HepG2 (cell line): ENCODE results near the gene ZFP62. TPM values are rescaled to one million over a fixed set of nuclear protein-coding genes. Genes with fewer than 3 reads are reported as not detected.

Experiments used
- ATAC-seq: fragments of 200-7000 bp; cut with Tn5 transposase; 3 replicates; pipeline ENCODE4 v1.9.1; 2020; ENCODE audit warnings: mild to moderate bottlenecking, moderate library complexity
- BruUV-seq: library from RNA; stranded (reverse); fragments of 400-500 nt; replicated peaks from 2 replicates; lab custom pipeline; 2021; lab: Mats Ljungman, UMichigan
- CTCF ChIA-PET: fragments of 300-600 bp; formaldehyde crosslinking; extraction: SDS; loops from one replicate; lab custom pipeline; 2021; ENCODE audit warnings: low total read pairs, inconsistent platforms, low intra/inter-chr PET ratio; lab: Yijun Ruan, JAX
- POLR2A ChIA-PET: fragments of 350-600 bp; sonication (Branson Sonifier 250); formaldehyde crosslinking; loops from one replicate; lab custom pipeline; 2020; ENCODE audit warnings: antibody characterized with exemption, inconsistent platforms; lab: Yijun Ruan, JAX
- DNase-seq: peaks from one replicate; pipeline ENCODE4 v3.0.0-alpha.2; 2015; ENCODE audit warnings: low spot score
- FAIRE-seq: peaks from 3 replicates; lab custom pipeline; 2011; peaks lifted over from hg19 to GRCh38; lab: Jason Lieb, UNC
- H2AFZ ChIP-seq: one replicate; pipeline ENCODE4 v1.6.1; 2011; ENCODE audit warnings: low read length, inconsistent platforms
- H3K27ac ChIP-seq: fragments of 300-600 bp; 3 replicates; pipeline ENCODE4 v1.8.0; 2011; ENCODE audit warnings: mixed run types, mild to moderate bottlenecking, mixed read lengths, low read length, inconsistent platforms; ENCODE audit not compliant: insufficient read depth; ENCODE audit errors: extremely low read length
- H3K27me3 ChIP-seq, 2 experiments: fragments of 200-600 bp in 1 of 2; 2 replicates in 1 of 2; 3 replicates in 1 of 2; pipeline versions ENCODE4 v1.6.0 to v1.8.0; 2011; ENCODE audit warnings: low read length in 2 of 2, mild to moderate bottlenecking in 2 of 2, moderate library complexity in 2 of 2, inconsistent platforms in 1 of 2; ENCODE audit not compliant: insufficient read depth in 2 of 2, control insufficient read depth in 1 of 2
- H3K36me3 ChIP-seq, 2 experiments: fragments of 200-600 bp in 1 of 2; replicated peaks in 1 of 2; 2 replicates in 1 of 2; 3 replicates in 1 of 2; pipeline versions ENCODE4 v1.5.1 to v1.8.0; 2011; ENCODE audit warnings: low read length in 2 of 2, inconsistent platforms in 1 of 2; ENCODE audit not compliant: insufficient read depth in 2 of 2, control insufficient read depth in 1 of 2
- H3K4me1 ChIP-seq: 2 replicates; pipeline ENCODE4 v1.5.1; 2012; ENCODE audit warnings: low read length, inconsistent platforms; ENCODE audit not compliant: insufficient read depth
- H3K4me2 ChIP-seq: 2 replicates; pipeline ENCODE4 v1.6.0; 2011; ENCODE audit warnings: low read depth, low read length, inconsistent platforms
- H3K4me3 ChIP-seq, 3 experiments: fragments of 200-600 bp in 1 of 3; sonication (generic), shearing (Covaris generic) in 1 of 3; replicated peaks in 1 of 3; 2 replicates each; pipeline ENCODE4 v1.5.1; 2011 to 2016; ENCODE audit warnings: low read length in 3 of 3, inconsistent platforms in 2 of 3, low read depth in 2 of 3, mild to moderate bottlenecking in 2 of 3, control low read depth in 1 of 3, mixed read lengths in 1 of 3; ENCODE audit not compliant: insufficient read depth in 1 of 3
- H3K79me2 ChIP-seq: one replicate; pipeline ENCODE4 v1.6.1; 2011; ENCODE audit warnings: low read length, inconsistent platforms; ENCODE audit not compliant: insufficient read depth
- H3K9ac ChIP-seq: 2 replicates; pipeline ENCODE4 v1.6.0; 2011; ENCODE audit warnings: mild to moderate bottlenecking, low read depth, low read length, inconsistent platforms; ENCODE audit not compliant: insufficient read depth
- H3K9me3 ChIP-seq: 2 replicates; pipeline ENCODE4 v1.5.1; 2012; ENCODE audit warnings: mild to moderate bottlenecking, low read length
- H4K20me1 ChIP-seq: 2 replicates; pipeline ENCODE4 v1.6.0; 2011; ENCODE audit warnings: inconsistent platforms, mild to moderate bottlenecking, low read length, moderate library complexity; ENCODE audit not compliant: insufficient read depth
- CEBPB ChIP-seq: IDR thresholded peaks from 2 replicates; pipeline ENCODE4 v1.6.1; 2011; ENCODE audit warnings: low read depth, low read length, improper control_type of control experiment, borderline replicate concordance
- E2F5 ChIP-seq: sonication (generic); formaldehyde crosslinking; conservative IDR thresholded peaks from 2 replicates; pipeline ENCODE4 v1.4.0; 2020; ENCODE audit warnings: missing genetic modification reagents
- ERF ChIP-seq: IDR thresholded peaks from 2 replicates; pipeline ENCODE4 v1.6.1; 2018; ENCODE audit warnings: missing biosample characterization, missing genetic modification reagents
- HMGXB4 ChIP-seq, 2 experiments: sonication (generic) in 1 of 2; formaldehyde crosslinking in 1 of 2; IDR thresholded peaks; 2 replicates each; pipeline versions ENCODE4 v1.4.0 to v1.6.1; 2018 to 2020; ENCODE audit warnings: missing genetic modification reagents in 2 of 2, borderline replicate concordance in 1 of 2, low read depth in 1 of 2, mild to moderate bottlenecking in 1 of 2, missing biosample characterization in 1 of 2
- KLF16 ChIP-seq, 2 experiments: sonication (generic) in 1 of 2; formaldehyde crosslinking in 1 of 2; IDR thresholded peaks; 2 replicates each; pipeline versions ENCODE4 v1.6.1 to v1.8.0; 2016 to 2023; ENCODE audit warnings: missing genetic modification reagents in 2 of 2, missing compliant biosample characterization in 1 of 2
- PHF8 ChIP-seq: sonication (generic); formaldehyde crosslinking; IDR thresholded peaks from 2 replicates; pipeline ENCODE4 v1.5.0; 2020; ENCODE audit warnings: missing genetic modification reagents
- RBM22 ChIP-seq: fragments of 200-400 bp; formaldehyde crosslinking; optimal IDR thresholded peaks from 2 replicates; pipeline ENCODE3; 2017; ENCODE audit warnings: mild to moderate bottlenecking, low read length, moderate library complexity
- RFX3 ChIP-seq: IDR thresholded peaks from 2 replicates; pipeline ENCODE4 v1.6.1; 2016; ENCODE audit warnings: missing biosample characterization, missing genetic modification reagents
- SPEN ChIP-seq: sonication (generic); formaldehyde crosslinking; IDR thresholded peaks from 2 replicates; pipeline ENCODE4 v1.5.1; 2020; ENCODE audit warnings: low read depth, mild to moderate bottlenecking, missing genetic modification reagents
- SSRP1 ChIP-seq: IDR thresholded peaks from 2 replicates; pipeline ENCODE4 v1.6.1; 2016; ENCODE audit warnings: control low read depth
- ZNF142 ChIP-seq: sonication (generic); formaldehyde crosslinking; IDR thresholded peaks from 2 replicates; pipeline ENCODE4 v1.4.0; 2020; ENCODE audit warnings: missing genetic modification reagents
- ZNF329 ChIP-seq: sonication (generic); formaldehyde crosslinking; IDR thresholded peaks from 2 replicates; pipeline ENCODE4 v1.9.0; 2021; ENCODE audit warnings: low read depth, mild to moderate bottlenecking, missing genetic modification reagents
- ZNF772 ChIP-seq: sonication (generic); formaldehyde crosslinking; IDR thresholded peaks from 2 replicates; pipeline ENCODE4 v1.5.0; 2020; ENCODE audit warnings: mild to moderate bottlenecking, missing genetic modification reagents
- ZNF781 ChIP-seq: sonication (generic); formaldehyde crosslinking; IDR thresholded peaks from 2 replicates; pipeline ENCODE4 v1.5.1; 2020; ENCODE audit warnings: borderline replicate concordance, mild to moderate bottlenecking, missing genetic modification reagents; ENCODE audit errors: not compliant biosample characterization
- WGBS: methylation state at CpG from one replicate; pipeline ENCODE4 v1.1.6; 2017; ENCODE audit warnings: low lambda C conversion rate; 5-methylcytosine and 5-hydroxymethylcytosine counted together
- in situ Hi-C: cut with HindIII; loops from 2 replicates; pipeline ENCODE4 v1.10.0; 2017; ENCODE audit warnings: low pct_unique_long_range_greater_than_20kb; ENCODE audit not compliant: extremely low pct_ligation_motif_present
- intact Hi-C: fragments of 100-400 bp; cut with micrococcal nuclease; formaldehyde crosslinking; loops from one replicate; pipeline ENCODE4 v1.10.0; 2022; ENCODE audit not compliant: unreplicated experiment
- polyA plus RNA-seq, 8 experiments: library from polyadenylated mRNA; depleted of rRNA in 3 of 8; stranded (reverse) in 7 of 8; unstranded in 1 of 8; fragments of >200 nt; fragmentation: Illumina TruSeq in 4 of 8; extraction: Trizol in 4 of 8; gene quantifications; 2 replicates each; pipeline versions ENCODE4 v1.2.1 to v1.2.3, GENCODE V29; 2011 to 2016; ENCODE audit warnings: low read depth in 4 of 8, missing spikeins in 1 of 8, mixed read lengths in 1 of 8; ENCODE audit not compliant: insufficient read depth in 1 of 8
- total RNA-seq, 5 experiments: library from RNA; depleted of rRNA; stranded (reverse); fragments of >200 nt; fragmentation: Illumina TruSeq; extraction: Trizol; gene quantifications; 2 replicates each; pipeline ENCODE4 v1.2.3, GENCODE V29; 2016; ENCODE audit warnings: low read depth in 1 of 5

ZFP62 gene
- total and polyA plus RNA-seq, 2 of the 13 experiments (the other 11 are each of a cell fraction or from before 2014, with no cell fraction given), result 8.2 to 19.4 TPM

- H3K27me3 ChIP-seq, result no peaks in the 10 kb centered on the region
- H3K4me2 ChIP-seq, result peak within 1 kb of the TSS; percentile 89
- no TSS peak for BruUV-seq
- peaks cover 80% of the 10 kb centered on the region for H3K4me1 ChIP-seq
- WGBS, result 0% methylated on average over 14 of the region's 87 CpGs
- H3K36me3 ChIP-seq, result peaks cover 0 to 24% of the 10 kb centered on the region in 2 experiments; a peak in 4 of 5 replicates
- no peak for FAIRE-seq
- ATAC-seq, result peak; percentile 84
- intact Hi-C loops (no loop called here), in situ Hi-C loops (no loop called here)
- H3K9ac ChIP-seq, result peak within 1 kb of the TSS; percentile 92
- H4K20me1 ChIP-seq, result peaks cover 83% of the 10 kb centered on the region
- peak; percentile 65 for DNase-seq
- H2AFZ ChIP-seq, result no peak within 1 kb of the TSS
- peaks cover 89% of the 10 kb centered on the region for H3K79me2 ChIP-seq
- peak within 1 kb of the TSS; percentile 78 for H3K27ac ChIP-seq
- POLR2A ChIA-PET, result interaction anchor here (0.9 to 4.1 kb wide), 5 partner anchors 8 to 59 kb away, joined by 3 to 18 read pairs (median 5); partner anchors contain the start of gene ZFP62
- peak within 1 kb of the TSS; percentile 79 to 98 (median 90) for H3K4me3 ChIP-seq
- CTCF ChIA-PET, result interaction anchor here (0.9 kb wide), 1 partner anchor 13 kb away, joined by 3 read pairs; no protein-coding TSS in a partner anchor
- no peaks in the 10 kb centered on the region for H3K9me3 ChIP-seq
- TF ChIP-seq SPEN (CRISPR knock-in tag), result peak; percentile 63
- TF ChIP-seq ERF (CRISPR knock-in tag), result no peak
- no peak for TF ChIP-seq ZNF781 (CRISPR knock-in tag)
- peak; percentile 46 for TF ChIP-seq RBM22
- TF ChIP-seq SSRP1, result no peak
- TF ChIP-seq ZNF142 (CRISPR knock-in tag), result no peak; the same call in 1 of the 2 replicates
- TF ChIP-seq CEBPB, result peak; percentile 86
- TF ChIP-seq HMGXB4 (CRISPR knock-in tag; IDR thresholded peaks at IDR 0.05; ENCODE audit: borderline replicate concordance in 1 of 2, low read depth in 1 of 2), result peak; percentile 21 to 55; a peak in 2 of 4 replicates
- TF ChIP-seq KLF16 (CRISPR knock-in tag; IDR thresholded peaks at IDR 0.05), result peak in 1 of 2 experiments; percentile 53; a peak in 1 of 4 replicates
- peak; percentile 41; the same call in 1 of the 2 replicates for TF ChIP-seq E2F5 (CRISPR knock-in tag)
- no peak for TF ChIP-seq ZNF329 (CRISPR knock-in tag)
- peak; percentile 64 for TF ChIP-seq PHF8
- TF ChIP-seq ZNF772 (CRISPR knock-in tag), result peak; percentile 63; the same call in 1 of the 2 replicates
- TF ChIP-seq RFX3, result no peak
These were observed 58.5 kb downstream of the ZFP62 start, which contains the start of gene MGAT1 for GRCh38 chr5:180802325-180803180. Gene MGAT1, minus strand, starts transcription at chr5:180802806. Its CDS starts 9,835 bp downstream, at chr5:180792971.
